Astrocyte (in vitro differentiated cells and primary cell): ENCODE measurements around the gene MOV10L1.

Experiments used
- EZH2 ChIP-seq: IDR thresholded peaks from 2 replicates; pipeline ENCODE4 v1.6.1; 2012; ENCODE audit warnings: mild to moderate bottlenecking, low read length, inconsistent platforms; ENCODE audit not compliant: insufficient read depth
- TF ChIP-seq, protein P1 (sequence below): IDR thresholded peaks from 2 replicates; pipeline ENCODE4 v1.5.1; 2011; ENCODE audit warnings: low read depth, mild to moderate bottlenecking, inconsistent platforms, low read length, moderate library complexity; ENCODE audit not compliant: insufficient read depth

DNA sequence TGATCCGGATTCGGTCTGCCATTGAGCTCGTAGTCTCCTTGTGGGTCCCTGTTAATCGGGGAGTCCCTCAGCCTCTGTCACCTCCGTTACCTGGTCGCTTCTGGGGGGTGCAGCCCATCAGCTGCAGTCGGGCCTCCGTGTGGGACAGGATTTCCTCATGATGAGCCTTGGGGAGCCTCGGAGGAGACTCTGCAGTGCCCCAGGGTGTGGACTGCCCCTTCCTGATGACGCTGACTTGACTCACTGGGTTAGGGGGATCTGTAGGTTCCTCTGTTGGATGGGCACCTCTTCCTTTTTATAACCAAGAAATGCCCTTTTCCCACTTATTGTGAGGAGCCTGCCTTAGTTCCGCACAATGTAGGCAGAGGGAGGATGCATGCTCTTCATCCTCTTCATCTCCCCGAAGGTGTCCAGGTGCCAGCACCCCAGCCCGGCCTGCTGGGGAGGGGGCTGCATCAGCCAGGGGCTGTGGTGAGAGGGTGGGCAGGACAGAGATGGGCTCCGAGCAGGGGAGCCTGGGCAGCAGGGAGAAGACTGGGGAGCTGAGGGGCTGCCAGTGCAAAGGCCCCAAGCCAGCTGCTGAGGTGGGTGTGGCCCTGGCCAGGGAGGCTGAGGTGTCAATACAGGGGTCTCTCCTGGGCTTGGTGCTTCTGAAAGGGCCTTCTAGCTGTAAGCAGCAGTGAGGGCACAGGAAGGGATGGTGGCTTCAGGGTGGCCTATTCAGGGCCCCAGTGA, 18.2 kb upstream of the MOV10L1 start:
- TF ChIP-seq, protein P1, sequence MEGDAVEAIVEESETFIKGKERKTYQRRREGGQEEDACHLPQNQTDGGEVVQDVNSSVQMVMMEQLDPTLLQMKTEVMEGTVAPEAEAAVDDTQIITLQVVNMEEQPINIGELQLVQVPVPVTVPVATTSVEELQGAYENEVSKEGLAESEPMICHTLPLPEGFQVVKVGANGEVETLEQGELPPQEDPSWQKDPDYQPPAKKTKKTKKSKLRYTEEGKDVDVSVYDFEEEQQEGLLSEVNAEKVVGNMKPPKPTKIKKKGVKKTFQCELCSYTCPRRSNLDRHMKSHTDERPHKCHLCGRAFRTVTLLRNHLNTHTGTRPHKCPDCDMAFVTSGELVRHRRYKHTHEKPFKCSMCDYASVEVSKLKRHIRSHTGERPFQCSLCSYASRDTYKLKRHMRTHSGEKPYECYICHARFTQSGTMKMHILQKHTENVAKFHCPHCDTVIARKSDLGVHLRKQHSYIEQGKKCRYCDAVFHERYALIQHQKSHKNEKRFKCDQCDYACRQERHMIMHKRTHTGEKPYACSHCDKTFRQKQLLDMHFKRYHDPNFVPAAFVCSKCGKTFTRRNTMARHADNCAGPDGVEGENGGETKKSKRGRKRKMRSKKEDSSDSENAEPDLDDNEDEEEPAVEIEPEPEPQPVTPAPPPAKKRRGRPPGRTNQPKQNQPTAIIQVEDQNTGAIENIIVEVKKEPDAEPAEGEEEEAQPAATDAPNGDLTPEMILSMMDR, result no peak
- TF ChIP-seq EZH2, result no peak
